ENCODE data around the gene LRRC15.

DNA sequence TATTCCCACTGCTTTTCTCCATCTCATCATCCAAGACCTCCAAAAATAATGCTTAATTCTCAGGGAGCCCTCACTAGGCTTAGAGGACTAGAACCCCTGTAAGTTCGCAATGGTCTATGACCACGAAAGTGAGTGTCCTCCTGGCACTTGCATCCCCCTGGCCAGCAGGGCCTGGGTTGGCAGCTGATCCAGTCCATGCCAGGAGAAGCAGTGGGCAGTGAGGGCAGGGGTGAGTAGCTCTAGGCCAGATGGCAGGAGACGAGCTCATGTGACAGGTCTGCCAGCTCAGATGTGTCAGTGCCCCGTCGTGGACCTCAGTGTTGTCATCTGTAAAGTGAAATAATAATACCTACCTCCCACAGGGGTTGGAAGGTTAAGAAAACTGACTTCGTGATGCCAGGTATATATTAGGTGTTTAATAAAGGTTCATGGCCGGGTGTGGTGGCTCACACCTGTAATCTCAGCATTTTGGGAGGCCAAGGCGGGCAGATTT is 18.4 kb upstream of the LRRC15 start:
- TF ChIP-seq, protein P1, sequence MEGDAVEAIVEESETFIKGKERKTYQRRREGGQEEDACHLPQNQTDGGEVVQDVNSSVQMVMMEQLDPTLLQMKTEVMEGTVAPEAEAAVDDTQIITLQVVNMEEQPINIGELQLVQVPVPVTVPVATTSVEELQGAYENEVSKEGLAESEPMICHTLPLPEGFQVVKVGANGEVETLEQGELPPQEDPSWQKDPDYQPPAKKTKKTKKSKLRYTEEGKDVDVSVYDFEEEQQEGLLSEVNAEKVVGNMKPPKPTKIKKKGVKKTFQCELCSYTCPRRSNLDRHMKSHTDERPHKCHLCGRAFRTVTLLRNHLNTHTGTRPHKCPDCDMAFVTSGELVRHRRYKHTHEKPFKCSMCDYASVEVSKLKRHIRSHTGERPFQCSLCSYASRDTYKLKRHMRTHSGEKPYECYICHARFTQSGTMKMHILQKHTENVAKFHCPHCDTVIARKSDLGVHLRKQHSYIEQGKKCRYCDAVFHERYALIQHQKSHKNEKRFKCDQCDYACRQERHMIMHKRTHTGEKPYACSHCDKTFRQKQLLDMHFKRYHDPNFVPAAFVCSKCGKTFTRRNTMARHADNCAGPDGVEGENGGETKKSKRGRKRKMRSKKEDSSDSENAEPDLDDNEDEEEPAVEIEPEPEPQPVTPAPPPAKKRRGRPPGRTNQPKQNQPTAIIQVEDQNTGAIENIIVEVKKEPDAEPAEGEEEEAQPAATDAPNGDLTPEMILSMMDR (conservative IDR thresholded peaks at IDR 0.05; ENCODE audit: low read depth, low read length): no peak
- TF ChIP-seq EZH2 (IDR thresholded peaks at IDR 0.05; ENCODE audit: low read length, unreplicated experiment) (no peak), EZH2phosphoT487 (IDR thresholded peaks at IDR 0.05; ENCODE audit: borderline replicate concordance, low read length) (no peak)

Measured in PC-3 (cell line).